Esophagus squamous epithelium (tissue), 4 donors: ENCODE data around the gene REM1.

Source experiments
- POLR2A ChIP-seq, 4 donors: fragments of 450-650 bp; IDR thresholded peaks; one replicate each; pipeline ENCODE4 v1.6.1; 2017; ENCODE audit warnings: antibody characterized with exemption in 4 of 4, mild to moderate bottlenecking in 4 of 4, moderate library complexity in 3 of 4
- TF ChIP-seq, protein P1 (sequence below), 6 experiments: fragments of 450-650 bp in 4 of 6; fragments of 200-600 bp in 2 of 6; sonication (generic) in 2 of 6; IDR thresholded peaks; one replicate each; pipeline ENCODE4 v1.5.1; 2016 to 2019; ENCODE audit warnings: antibody characterized with exemption in 6 of 6, mild to moderate bottlenecking in 4 of 6, moderate library complexity in 4 of 6

DNA sequence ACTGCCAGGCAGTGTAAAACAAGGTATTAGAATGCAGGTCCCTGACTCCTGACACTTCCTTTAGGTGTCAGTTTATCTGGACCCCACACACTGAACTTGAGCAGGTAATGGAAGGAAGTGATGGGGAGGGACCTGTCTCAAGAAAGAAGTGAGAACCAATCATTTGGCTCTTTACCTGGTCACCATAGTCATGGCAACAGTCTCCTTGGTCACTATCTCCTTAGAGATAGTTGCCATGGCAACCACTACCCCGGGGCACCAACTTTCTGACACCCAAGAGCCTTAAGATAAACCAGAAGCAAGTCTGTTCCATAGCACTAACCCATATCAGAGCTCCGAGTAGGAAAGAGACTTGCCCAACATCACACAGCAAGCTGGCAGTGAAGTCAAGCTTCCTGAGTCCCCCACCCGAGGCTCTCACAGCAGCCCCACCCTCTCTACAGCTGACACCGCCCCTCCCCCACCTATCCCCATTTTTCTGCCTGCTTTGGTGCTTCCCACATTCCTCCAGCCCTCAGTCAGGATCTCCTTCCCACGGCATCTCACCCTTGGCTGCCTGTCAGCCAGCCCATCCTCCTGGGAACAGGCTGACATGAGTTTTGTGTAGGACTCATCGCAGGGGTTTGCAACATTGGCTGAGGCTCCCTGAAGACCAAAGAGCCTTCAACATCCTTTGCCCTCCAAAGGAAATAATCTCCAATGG, 22.9 kb downstream of the REM1 start:
- TF ChIP-seq, protein P1, sequence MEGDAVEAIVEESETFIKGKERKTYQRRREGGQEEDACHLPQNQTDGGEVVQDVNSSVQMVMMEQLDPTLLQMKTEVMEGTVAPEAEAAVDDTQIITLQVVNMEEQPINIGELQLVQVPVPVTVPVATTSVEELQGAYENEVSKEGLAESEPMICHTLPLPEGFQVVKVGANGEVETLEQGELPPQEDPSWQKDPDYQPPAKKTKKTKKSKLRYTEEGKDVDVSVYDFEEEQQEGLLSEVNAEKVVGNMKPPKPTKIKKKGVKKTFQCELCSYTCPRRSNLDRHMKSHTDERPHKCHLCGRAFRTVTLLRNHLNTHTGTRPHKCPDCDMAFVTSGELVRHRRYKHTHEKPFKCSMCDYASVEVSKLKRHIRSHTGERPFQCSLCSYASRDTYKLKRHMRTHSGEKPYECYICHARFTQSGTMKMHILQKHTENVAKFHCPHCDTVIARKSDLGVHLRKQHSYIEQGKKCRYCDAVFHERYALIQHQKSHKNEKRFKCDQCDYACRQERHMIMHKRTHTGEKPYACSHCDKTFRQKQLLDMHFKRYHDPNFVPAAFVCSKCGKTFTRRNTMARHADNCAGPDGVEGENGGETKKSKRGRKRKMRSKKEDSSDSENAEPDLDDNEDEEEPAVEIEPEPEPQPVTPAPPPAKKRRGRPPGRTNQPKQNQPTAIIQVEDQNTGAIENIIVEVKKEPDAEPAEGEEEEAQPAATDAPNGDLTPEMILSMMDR (IDR thresholded peaks at IDR 0.05): no peak
- TF ChIP-seq POLR2A (IDR thresholded peaks at IDR 0.05): no peak
